OCI-LY7 (cell line): Measurements from ENCODE around the gene ITGB4.
A peak's percentile ranks its signal among the peaks of the same experiment; 100 is the strongest.

ENCODE experiments used
- CTCF ChIP-seq: fragments of 200-600 bp; sonication (generic); conservative IDR thresholded peaks from 2 replicates; pipeline ENCODE4 v1.5.1; 2014; ENCODE audit warnings: mild to moderate bottlenecking, antibody characterized with exemption, low read length, moderate library complexity, mixed read lengths
- EZH2phosphoT487 ChIP-seq: fragments of 200-600 bp; sonication (generic); IDR thresholded peaks from 2 replicates; pipeline ENCODE4 v1.6.1; 2018; ENCODE audit warnings: low read depth, borderline replicate concordance, mild to moderate bottlenecking, mixed run types, antibody characterized with exemption, low read length, moderate library complexity, mixed read lengths

- 0 out of 2 replicates have a peak, but pooled peaks have one; percentile 27 for TF ChIP-seq CTCF
- TF ChIP-seq EZH2phosphoT487: no peak
These were observed 52.0 kb downstream of the ITGB4 start for GRCh38 chr17:75773121-75773807.
